GM19240 (cell line): ENCODE results near the gene PABPN1L.

Experiments used
- DNase-seq: peaks from one replicate; pipeline ENCODE4 v3.0.0; 2011; ENCODE audit warnings: low spot score; ENCODE audit not compliant: insufficient read length

The PABPN1L gene

DNA sequence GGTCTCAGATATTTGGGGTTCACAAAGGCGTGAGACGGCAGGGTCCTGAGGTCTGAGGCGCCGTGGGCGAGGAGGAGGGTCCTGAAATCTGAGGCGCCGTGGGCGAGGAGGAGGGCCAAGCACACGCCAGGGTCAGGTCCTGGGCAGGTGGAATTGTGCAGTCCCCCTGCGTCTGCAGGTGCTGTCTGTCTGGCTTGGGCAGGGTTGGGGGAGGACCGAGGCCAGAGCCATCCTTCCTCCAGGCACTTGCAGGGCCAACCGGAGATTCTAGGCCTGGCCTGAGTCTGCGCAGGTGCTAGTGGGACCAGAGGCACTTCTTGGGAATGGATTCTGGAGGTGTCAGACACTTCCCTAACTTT lies 52.3 kb downstream of the PABPN1L start:
- no peak for DNase-seq
